ENCODE measurements around the gene KMT2C. TPM values are rescaled to one million over a fixed set of nuclear protein-coding genes. Genes with fewer than 3 reads are reported as not detected.
"Not testable (repeated sequence)": the region's sequence is repeated elsewhere in the genome, so short reads cannot be mapped to it uniquely, and the experiment has no call there.

Gene KMT2C
- total and polyA plus RNA-seq, 4 donors: 6.3 to 35.3 (median 19.3) TPM

DNA sequence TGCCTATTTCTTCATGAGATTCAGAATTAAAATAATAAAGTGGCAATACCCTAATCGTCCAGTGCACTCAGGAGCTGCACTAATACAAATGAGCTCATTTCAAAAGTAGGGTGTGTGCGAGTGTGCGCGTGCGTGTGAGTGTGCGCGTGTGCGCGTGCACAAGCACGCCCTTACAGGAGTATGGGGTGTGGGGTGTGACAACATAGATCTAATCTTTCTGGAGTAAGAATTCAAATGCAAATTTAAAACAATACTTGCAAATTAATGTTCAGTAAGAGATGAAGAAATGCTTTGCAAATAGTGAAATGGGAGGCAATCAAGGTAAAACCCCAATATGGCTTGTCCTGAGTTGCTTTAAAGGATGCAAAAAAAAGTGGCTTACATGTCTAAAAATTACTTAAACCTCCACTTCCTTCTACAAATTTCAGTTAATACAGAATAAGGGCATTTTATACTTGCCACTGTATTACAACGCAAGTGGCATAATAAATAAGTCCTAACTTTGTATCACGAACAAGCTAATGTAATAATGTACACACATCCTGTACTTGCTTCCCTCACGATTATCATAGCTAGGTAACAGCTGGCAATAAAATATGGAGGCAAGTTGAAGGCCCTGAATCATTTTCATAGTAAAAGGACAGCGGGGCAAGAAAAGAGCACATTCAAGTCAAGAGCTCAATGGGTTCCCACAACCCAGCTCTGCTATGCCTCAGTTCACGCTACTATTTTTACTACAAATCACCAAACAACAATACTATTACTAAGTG, 1.9 kb downstream of the KMT2C start:
- H3K9me3 ChIP-seq (ENCODE audit: control insufficient read depth in 4 of 4, low read length in 3 of 4); H3K27me3 ChIP-seq (ENCODE audit: control insufficient read depth in 4 of 4, insufficient read depth in 4 of 4, low read length in 3 of 4); H3K36me3 ChIP-seq (ENCODE audit: control insufficient read depth in 4 of 4, insufficient read depth in 3 of 4, low read depth in 1 of 4, low read length in 3 of 4): not testable (repeated sequence)
- TF ChIP-seq, protein P1, sequence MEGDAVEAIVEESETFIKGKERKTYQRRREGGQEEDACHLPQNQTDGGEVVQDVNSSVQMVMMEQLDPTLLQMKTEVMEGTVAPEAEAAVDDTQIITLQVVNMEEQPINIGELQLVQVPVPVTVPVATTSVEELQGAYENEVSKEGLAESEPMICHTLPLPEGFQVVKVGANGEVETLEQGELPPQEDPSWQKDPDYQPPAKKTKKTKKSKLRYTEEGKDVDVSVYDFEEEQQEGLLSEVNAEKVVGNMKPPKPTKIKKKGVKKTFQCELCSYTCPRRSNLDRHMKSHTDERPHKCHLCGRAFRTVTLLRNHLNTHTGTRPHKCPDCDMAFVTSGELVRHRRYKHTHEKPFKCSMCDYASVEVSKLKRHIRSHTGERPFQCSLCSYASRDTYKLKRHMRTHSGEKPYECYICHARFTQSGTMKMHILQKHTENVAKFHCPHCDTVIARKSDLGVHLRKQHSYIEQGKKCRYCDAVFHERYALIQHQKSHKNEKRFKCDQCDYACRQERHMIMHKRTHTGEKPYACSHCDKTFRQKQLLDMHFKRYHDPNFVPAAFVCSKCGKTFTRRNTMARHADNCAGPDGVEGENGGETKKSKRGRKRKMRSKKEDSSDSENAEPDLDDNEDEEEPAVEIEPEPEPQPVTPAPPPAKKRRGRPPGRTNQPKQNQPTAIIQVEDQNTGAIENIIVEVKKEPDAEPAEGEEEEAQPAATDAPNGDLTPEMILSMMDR (IDR thresholded peaks at IDR 0.05; ENCODE audit: low read depth, low read length, missing input control): peak; percentile 9
- TF ChIP-seq YY1 (IDR thresholded peaks at IDR 0.05): peak; percentile 37
- peak; percentile 61 for DNase-seq (ENCODE audit: low spot score)
- Histone ChIP-seq H3K27ac (ENCODE audit: low read depth in 1 of 2, low read length in 2 of 2) (peak overlapping the region; percentile 64 to 73), H3K4me3 (ENCODE audit: low read depth in 1 of 3, low read length in 3 of 3) (peak overlapping the region; percentile 44 to 95 (median 69)), H3K4me1 (ENCODE audit: control insufficient read depth in 4 of 4, insufficient read depth in 4 of 4, low read length in 3 of 4) (peaks cover 6 to 21% (median 11%) of the 10 kb centered on the region in 4 donors), H3K9ac (ENCODE audit: low read depth in 1 of 2, low read length in 2 of 2) (peak overlapping the region; percentile 10 to 66)
- WGBS: 13% methylated on average over 15 of the region's 15 CpGs

GRCh38 chr7:152432735-152433134, 3.1 kb downstream of the KMT2C start:
- not testable (repeated sequence) for H3K9ac ChIP-seq (ENCODE audit: low read depth in 1 of 2, low read length in 2 of 2)
- peaks cover 5 to 21% (median 10%) of the 10 kb centered on the region in 4 donors for H3K4me1 ChIP-seq (ENCODE audit: control insufficient read depth in 4 of 4, insufficient read depth in 4 of 4, low read length in 3 of 4)

DNA sequence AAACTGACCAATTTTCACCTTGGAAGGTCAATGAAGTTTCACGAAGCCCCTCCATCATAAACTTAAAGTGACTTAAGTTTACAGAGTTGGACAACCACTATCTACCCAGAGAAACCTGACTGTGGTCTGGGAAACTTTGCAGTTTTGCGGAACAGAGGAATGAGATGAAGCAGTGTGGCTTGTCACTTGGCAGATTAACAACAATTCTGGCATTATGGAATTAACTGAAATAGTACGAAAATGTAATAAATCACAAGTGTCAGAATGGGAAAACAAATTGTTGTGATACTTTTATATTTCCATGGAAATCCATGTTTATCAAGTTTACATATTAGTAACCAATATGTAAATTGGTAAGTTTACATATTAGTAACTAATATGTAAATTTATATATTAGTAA, 4.9 kb downstream of the KMT2C start:
- no peak for TF ChIP-seq YY1 (IDR thresholded peaks at IDR 0.05)
- 90% methylated on average over 3 of the region's 3 CpGs for WGBS
- no peaks in the 10 kb centered on the region for H3K36me3 ChIP-seq (ENCODE audit: control insufficient read depth in 4 of 4, insufficient read depth in 3 of 4, low read depth in 1 of 4, low read length in 3 of 4)
- no peak for DNase-seq (ENCODE audit: low spot score)
- no peak overlapping the region for H3K9ac ChIP-seq (ENCODE audit: low read depth in 1 of 2, low read length in 2 of 2)
- H3K9me3 ChIP-seq (ENCODE audit: control insufficient read depth in 4 of 4, low read length in 3 of 4): no peaks in the 10 kb centered on the region
- no peak overlapping the region for H3K4me3 ChIP-seq (ENCODE audit: low read depth in 1 of 3, low read length in 3 of 3)
- no peaks in the 10 kb centered on the region for H3K27me3 ChIP-seq (ENCODE audit: control insufficient read depth in 4 of 4, insufficient read depth in 4 of 4, low read length in 3 of 4)
- no peak overlapping the region for H3K27ac ChIP-seq (ENCODE audit: low read depth in 1 of 2, low read length in 2 of 2)
- peaks cover 5 to 21% (median 11%) of the 10 kb centered on the region in 4 donors for H3K4me1 ChIP-seq (ENCODE audit: control insufficient read depth in 4 of 4, insufficient read depth in 4 of 4, low read length in 3 of 4)

More at GRCh38 chr7:152432735-152433134, 3.1 kb downstream of the KMT2C start:
- DNase-seq (ENCODE audit: low spot score); H3K4me3 ChIP-seq (ENCODE audit: low read depth in 1 of 3, low read length in 3 of 3); H3K9me3 ChIP-seq (ENCODE audit: control insufficient read depth in 4 of 4, low read length in 3 of 4); H3K27me3 ChIP-seq (ENCODE audit: control insufficient read depth in 4 of 4, insufficient read depth in 4 of 4, low read length in 3 of 4); H3K36me3 ChIP-seq (ENCODE audit: control insufficient read depth in 4 of 4, insufficient read depth in 3 of 4, low read depth in 1 of 4, low read length in 3 of 4); H3K27ac ChIP-seq (ENCODE audit: low read depth in 1 of 2, low read length in 2 of 2): not testable (repeated sequence)
- 94% methylated on average over 10 of the region's 10 CpGs for WGBS

- WGBS: 81% methylated on average over 5 of the region's 5 CpGs
- not testable (repeated sequence) for H3K27me3 ChIP-seq (ENCODE audit: control insufficient read depth in 4 of 4, insufficient read depth in 4 of 4, low read length in 3 of 4); H3K9ac ChIP-seq (ENCODE audit: low read depth in 1 of 2, low read length in 2 of 2); H3K9me3 ChIP-seq (ENCODE audit: control insufficient read depth in 4 of 4, low read length in 3 of 4); H3K36me3 ChIP-seq (ENCODE audit: control insufficient read depth in 4 of 4, insufficient read depth in 3 of 4, low read depth in 1 of 4, low read length in 3 of 4); H3K27ac ChIP-seq (ENCODE audit: low read depth in 1 of 2, low read length in 2 of 2); H3K4me3 ChIP-seq (ENCODE audit: low read depth in 1 of 3, low read length in 3 of 3); DNase-seq (ENCODE audit: low spot score)
- peaks cover 5 to 23% (median 11%) of the 10 kb centered on the region in 4 donors for H3K4me1 ChIP-seq (ENCODE audit: control insufficient read depth in 4 of 4, insufficient read depth in 4 of 4, low read length in 3 of 4)
These were observed 5.7 kb downstream of the KMT2C start for GRCh38 chr7:152430118-152430517.

DNA sequence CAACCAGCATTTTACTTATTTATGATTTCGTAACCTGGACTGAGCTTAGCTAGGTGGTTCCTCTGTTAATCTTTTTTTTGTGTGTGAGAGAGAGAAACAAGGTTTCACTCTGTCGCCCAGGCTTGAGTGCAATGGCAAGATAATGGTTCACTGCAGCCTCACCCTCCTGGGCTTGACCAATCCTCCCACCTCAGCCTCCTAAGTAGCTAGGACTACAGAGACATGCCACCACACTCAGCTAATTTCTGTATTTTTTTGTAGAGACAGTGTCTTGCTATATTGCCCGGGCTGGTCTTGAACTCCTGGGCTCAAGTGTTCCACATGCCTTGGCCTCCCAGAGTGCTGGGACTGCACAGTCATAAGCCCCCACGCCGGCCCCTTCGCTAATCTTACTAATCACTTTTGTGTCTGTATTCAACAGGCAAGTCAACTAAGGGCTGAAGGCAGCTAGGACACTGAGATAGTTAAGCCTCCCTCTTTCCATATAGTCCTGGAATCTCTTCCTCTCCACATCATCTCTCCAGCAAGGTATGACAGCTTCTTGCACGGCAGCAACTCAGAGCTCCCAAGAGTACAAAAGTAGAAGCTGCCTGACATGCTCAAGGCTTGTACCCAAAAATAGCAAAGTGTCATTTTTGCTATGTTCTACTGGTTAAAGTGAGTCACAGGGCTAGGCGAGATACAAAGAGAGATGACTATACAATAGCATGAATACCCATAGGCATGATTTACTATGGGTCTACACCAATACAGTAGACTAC, 11.3 kb downstream of the KMT2C start:
- peaks cover 0 to 1% (median 0%) of the 10 kb centered on the region in 4 donors for H3K9me3 ChIP-seq (ENCODE audit: control insufficient read depth in 4 of 4, low read length in 3 of 4)
- H3K27ac ChIP-seq (ENCODE audit: low read depth in 1 of 2, low read length in 2 of 2): no peak overlapping the region
- no peak overlapping the region for H3K4me3 ChIP-seq (ENCODE audit: low read depth in 1 of 3, low read length in 3 of 3)
- no peak overlapping the region for H3K9ac ChIP-seq (ENCODE audit: low read depth in 1 of 2, low read length in 2 of 2)
- H3K27me3 ChIP-seq (ENCODE audit: control insufficient read depth in 4 of 4, insufficient read depth in 4 of 4, low read length in 3 of 4): no peaks in the 10 kb centered on the region
- peaks cover 0 to 5% (median 2%) of the 10 kb centered on the region in 4 donors for H3K4me1 ChIP-seq (ENCODE audit: control insufficient read depth in 4 of 4, insufficient read depth in 4 of 4, low read length in 3 of 4)
- no peak for DNase-seq (ENCODE audit: low spot score)
- no peaks in the 10 kb centered on the region for H3K36me3 ChIP-seq (ENCODE audit: control insufficient read depth in 4 of 4, insufficient read depth in 3 of 4, low read depth in 1 of 4, low read length in 3 of 4)
- 91% methylated on average over 8 of the region's 8 CpGs for WGBS
- TF ChIP-seq FOXA2 (IDR thresholded peaks at IDR 0.05): no peak
- no peak for TF ChIP-seq JUND (IDR thresholded peaks at IDR 0.05)
- TF ChIP-seq TAF1 (conservative IDR thresholded peaks at IDR 0.05): no peak
- TF ChIP-seq, protein P2, sequence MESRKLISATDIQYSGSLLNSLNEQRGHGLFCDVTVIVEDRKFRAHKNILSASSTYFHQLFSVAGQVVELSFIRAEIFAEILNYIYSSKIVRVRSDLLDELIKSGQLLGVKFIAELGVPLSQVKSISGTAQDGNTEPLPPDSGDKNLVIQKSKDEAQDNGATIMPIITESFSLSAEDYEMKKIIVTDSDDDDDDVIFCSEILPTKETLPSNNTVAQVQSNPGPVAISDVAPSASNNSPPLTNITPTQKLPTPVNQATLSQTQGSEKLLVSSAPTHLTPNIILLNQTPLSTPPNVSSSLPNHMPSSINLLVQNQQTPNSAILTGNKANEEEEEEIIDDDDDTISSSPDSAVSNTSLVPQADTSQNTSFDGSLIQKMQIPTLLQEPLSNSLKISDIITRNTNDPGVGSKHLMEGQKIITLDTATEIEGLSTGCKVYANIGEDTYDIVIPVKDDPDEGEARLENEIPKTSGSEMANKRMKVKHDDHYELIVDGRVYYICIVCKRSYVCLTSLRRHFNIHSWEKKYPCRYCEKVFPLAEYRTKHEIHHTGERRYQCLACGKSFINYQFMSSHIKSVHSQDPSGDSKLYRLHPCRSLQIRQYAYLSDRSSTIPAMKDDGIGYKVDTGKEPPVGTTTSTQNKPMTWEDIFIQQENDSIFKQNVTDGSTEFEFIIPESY (IDR thresholded peaks at IDR 0.05): no peak
- TF ChIP-seq, protein P3, sequence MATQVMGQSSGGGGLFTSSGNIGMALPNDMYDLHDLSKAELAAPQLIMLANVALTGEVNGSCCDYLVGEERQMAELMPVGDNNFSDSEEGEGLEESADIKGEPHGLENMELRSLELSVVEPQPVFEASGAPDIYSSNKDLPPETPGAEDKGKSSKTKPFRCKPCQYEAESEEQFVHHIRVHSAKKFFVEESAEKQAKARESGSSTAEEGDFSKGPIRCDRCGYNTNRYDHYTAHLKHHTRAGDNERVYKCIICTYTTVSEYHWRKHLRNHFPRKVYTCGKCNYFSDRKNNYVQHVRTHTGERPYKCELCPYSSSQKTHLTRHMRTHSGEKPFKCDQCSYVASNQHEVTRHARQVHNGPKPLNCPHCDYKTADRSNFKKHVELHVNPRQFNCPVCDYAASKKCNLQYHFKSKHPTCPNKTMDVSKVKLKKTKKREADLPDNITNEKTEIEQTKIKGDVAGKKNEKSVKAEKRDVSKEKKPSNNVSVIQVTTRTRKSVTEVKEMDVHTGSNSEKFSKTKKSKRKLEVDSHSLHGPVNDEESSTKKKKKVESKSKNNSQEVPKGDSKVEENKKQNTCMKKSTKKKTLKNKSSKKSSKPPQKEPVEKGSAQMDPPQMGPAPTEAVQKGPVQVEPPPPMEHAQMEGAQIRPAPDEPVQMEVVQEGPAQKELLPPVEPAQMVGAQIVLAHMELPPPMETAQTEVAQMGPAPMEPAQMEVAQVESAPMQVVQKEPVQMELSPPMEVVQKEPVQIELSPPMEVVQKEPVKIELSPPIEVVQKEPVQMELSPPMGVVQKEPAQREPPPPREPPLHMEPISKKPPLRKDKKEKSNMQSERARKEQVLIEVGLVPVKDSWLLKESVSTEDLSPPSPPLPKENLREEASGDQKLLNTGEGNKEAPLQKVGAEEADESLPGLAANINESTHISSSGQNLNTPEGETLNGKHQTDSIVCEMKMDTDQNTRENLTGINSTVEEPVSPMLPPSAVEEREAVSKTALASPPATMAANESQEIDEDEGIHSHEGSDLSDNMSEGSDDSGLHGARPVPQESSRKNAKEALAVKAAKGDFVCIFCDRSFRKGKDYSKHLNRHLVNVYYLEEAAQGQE (IDR thresholded peaks at IDR 0.05): no peak
- TF ChIP-seq RXRA (IDR thresholded peaks at IDR 0.05): no peak

Data from liver (tissue), 9 donors.